GM23248 (cell line): ENCODE measurements around the gene BCAP31.

Experiments used
- EZH2 ChIP-seq: fragments of 200-600 bp; sonication (generic); IDR thresholded peaks from 2 replicates; pipeline ENCODE4 v1.6.1; 2018; ENCODE audit warnings: antibody characterized with exemption, mild to moderate bottlenecking; ENCODE audit not compliant: insufficient read depth, poor library complexity, severe bottlenecking
- EZH2phosphoT487 ChIP-seq: fragments of 200-600 bp; sonication (generic); IDR thresholded peaks from 2 replicates; pipeline ENCODE4 v1.6.1; 2018; ENCODE audit warnings: antibody characterized with exemption, moderate library complexity, mild to moderate bottlenecking, low read depth; ENCODE audit not compliant: insufficient read depth

DNA sequence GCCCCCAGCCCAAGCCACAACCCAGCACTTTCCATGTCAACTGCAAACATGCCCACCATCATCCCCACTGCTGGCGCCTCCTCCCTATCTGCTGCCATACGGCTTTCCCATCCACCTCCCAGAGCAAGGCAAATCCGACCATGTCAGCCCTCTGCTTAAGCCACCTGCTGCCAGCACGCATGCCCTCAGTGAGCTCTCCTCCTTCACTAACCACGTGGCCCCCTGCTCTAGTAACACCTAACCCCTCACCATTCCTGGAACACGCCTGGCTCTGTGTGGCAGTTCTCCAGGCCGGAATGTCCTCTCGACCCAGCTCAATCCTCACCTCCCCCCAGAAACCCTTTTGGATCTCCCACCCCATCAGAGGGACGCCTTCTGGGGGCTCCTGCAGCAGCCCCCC lies 17.4 kb downstream of the BCAP31 start:
- no peak for TF ChIP-seq EZH2phosphoT487
- TF ChIP-seq EZH2 = no peak
